Ureter (tissue), 1 donor: ENCODE data around the gene TMEM255A. TPM values are rescaled to one million over a fixed set of nuclear protein-coding genes. Genes with fewer than 3 reads are reported as not detected.

Experiments
- DNase-seq: peaks from one replicate; pipeline ENCODE4 v3.0.0-alpha.2; 2020; ENCODE audit warnings: low spot score
- total RNA-seq: library from RNA; stranded (reverse); gene quantifications from one replicate; pipeline ENCODE4 v1.2.4, GENCODE V29; 2023
- donor health status: DM: yes; HTN: yes; CAD: no.

The TMEM255A gene
- total RNA-seq, 1 donor from 2014 or later: 2.1 TPM

DNA sequence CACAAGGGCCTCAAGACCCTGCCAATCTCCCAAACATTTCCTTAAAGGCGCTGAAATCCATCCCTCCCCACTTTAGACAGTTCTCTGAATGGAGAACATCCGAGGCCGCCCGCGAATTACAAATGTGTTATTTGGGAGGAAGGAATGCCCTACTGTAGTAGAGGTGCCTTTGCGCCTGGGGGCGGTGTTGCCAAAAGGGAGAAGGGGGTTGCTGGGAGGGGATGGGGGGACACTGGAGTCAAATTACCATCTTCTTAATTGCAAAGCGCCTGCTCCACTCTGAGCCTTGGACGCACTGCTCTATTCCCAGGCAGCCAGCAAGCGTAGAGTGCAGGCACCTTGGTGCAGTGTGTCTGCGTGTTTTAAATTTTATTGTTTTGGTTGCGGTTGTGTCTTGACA lies 2.7 kb downstream of the TMEM255A start:
- DNase-seq: no peak

DNA sequence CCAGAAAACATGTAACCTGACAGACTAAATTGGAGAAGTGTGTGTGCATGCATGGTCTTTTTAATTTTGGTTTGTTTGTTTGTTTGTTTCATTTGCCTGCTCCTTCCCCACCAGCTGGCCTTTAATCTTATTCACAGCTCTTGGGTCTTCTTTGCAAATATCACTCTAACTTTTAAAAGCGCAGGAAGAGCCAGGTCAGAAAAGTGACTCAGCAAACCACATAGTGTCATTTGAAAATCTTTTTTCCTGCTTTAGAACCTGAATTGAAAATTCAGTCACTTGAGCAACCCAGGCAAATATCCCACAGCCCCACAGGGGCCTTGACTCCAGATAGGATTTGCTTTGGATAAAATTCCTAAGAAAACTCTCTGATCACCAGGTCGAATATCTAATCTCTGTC lies 4.6 kb downstream of the TMEM255A start:
- DNase-seq: no peak

- no peak for DNase-seq
These were observed 5.6 kb downstream of the TMEM255A start for GRCh38 chrX:120305531-120306141.

GRCh38 chrX:120304256-120304655 lies 7.0 kb downstream of the TMEM255A start:
- no peak for DNase-seq

DNA sequence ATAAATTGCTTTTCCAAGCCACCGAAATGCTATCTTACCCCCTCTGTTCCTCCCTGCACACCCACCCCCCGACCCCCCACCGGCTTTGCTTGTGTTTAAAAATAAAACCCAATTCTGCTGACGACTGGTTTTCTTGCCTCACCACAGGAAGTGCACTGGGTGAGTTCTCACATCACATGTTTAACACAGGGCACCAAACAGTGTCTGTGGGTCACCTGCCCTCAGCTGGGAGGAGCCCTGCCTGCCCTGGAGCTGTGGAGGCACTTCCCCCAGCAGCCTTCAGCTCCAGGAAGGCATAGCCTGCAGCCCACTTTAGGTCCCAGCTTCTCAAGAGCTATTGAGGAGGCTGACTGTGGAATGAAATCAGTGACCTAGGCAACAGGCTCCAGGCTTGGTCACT lies 8.8 kb downstream of the TMEM255A start:
- no peak for DNase-seq

GRCh38 chrX:120301960-120302359 lies 9.3 kb downstream of the TMEM255A start:
- no peak for DNase-seq

DNA sequence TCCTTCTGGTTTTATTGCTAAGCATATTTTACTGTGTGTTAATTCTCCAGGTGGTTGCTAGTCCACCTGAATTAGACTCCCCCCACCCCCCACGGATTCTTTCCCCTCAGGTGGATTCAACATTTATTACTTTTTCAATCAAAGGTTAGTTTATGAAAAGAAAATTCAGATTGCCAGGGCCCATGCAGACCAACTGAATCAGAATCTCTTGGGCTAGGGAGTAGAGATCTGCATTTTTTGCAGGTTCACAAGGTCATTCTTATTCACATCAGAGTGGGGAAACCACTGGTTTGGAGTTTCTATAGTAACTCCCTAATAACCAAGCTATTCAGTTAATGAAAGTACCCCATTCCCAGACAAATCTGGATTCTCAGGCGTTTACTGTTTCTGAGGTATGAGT lies 9.8 kb downstream of the TMEM255A start:
- DNase-seq: no peak

DNA sequence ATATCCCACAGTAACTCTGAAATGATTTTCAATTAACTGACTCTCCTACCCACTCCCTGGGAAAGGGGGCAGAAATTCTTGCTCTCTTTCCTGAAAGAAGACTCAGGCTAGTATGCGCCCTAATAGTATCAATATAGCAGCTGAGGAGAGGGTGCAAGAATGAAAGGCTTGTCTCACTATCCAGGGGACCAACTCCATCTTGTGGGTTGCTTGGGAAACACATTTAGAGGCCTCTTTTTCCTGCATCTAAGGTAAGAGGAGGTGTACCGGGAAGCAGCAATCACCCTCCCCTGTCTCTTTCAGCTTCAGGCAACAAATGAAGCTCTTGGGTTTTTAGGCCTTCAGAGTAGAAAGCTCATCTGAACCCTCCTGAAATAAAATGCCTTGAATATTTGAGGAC lies 11.3 kb downstream of the TMEM255A start:
- no peak for DNase-seq

GRCh38 chrX:120297923-120298322 lies 13.3 kb downstream of the TMEM255A start:
- no peak for DNase-seq

GRCh38 chrX:120294651-120295050 lies 16.6 kb downstream of the TMEM255A start:
- DNase-seq: no peak

DNA sequence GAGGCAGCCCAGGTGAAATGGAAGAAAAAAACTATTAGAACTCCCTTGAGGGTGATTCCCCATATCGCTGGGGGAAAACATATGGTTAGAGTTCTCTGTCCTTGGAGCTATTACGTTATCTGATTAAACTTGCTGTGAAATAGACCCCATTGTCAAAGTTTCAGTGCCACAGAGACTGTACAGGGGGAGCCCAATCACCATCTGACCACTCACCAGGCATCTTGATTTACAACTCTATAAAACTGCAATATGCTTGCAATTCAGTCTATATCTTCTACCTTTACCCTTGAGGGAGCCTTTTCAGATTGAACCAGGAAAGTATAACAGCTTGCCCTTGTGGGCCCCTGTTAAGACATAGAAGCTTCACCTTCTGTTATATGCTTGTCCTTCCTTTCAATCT lies 18.2 kb downstream of the TMEM255A start:
- no peak for DNase-seq

GRCh38 chrX:120291211-120291610 lies 20.1 kb downstream of the TMEM255A start:
- DNase-seq: no peak

- DNase-seq: no peak
These were observed 21.2 kb downstream of the TMEM255A start for GRCh38 chrX:120290107-120290506.

DNA sequence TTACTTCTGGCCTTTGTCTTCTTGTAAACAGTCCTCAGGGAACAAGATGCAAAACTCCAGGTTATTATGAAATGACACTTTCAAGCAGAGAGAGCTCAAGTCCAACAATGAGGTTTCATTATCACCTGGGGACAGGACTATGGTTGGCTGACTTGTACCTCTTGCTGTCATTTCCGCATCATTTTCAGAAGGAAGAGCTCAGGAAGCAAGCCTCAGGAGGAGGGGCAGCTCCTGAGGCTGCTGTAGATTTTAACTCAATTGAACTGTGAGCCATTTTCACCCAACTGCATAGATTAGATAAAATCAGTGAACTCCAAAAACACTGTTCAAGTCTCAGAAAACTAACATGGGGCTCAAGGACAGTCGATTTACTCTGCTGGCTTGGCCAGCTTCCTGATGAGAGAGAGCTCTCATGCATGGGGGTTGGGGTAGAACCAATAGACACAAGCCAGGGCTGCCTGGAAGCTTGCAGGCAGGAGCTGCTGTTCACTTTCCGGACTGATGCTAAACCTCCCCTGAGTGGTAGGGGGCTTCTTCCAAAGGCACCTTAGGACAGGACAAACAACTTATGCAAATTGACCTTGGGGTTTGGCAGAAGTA lies 23.6 kb downstream of the TMEM255A start:
- DNase-seq: no peak

DNA sequence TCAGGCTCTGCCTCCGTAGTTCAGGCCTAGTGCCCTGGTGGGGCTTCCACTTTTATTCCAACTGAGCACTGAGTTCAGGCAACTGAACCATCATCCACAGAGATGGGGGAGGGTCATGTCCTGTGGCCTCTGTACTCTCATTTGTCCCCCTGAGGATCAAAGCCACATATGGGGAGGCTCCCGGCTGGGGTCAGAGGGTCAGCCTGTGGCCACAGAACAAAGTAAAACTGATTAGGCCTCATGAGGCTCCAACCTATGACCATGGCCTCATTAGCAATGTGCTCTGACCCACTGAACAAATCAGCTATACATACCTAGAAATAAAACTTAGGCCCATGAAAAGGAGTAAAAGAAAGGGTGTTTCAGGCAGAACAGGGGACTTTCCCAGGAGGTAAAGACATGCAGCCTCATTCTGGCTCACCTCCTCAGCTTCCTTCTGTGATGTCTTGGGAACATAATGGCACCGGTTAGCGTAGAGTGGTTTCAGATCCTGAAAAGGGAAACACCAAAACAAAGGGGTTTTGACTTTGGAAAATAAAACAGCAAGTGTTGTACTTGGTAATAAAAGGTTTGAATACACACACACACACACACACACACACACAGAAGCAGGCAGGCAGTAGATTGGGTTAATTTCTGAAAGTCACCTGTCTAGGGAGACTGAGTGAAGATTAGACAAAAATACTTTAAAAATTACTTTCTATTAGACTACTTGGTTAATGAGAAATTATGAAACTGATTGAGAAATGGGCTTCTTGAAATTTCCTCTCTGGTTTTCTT lies 24.3 kb downstream of the TMEM255A start:
- no peak for DNase-seq

- DNase-seq: no peak
These were observed 28.6 kb downstream of the TMEM255A start for GRCh38 chrX:120282697-120283096.

GRCh38 chrX:120281761-120282160 lies 29.5 kb downstream of the TMEM255A start:
- no peak for DNase-seq

DNA sequence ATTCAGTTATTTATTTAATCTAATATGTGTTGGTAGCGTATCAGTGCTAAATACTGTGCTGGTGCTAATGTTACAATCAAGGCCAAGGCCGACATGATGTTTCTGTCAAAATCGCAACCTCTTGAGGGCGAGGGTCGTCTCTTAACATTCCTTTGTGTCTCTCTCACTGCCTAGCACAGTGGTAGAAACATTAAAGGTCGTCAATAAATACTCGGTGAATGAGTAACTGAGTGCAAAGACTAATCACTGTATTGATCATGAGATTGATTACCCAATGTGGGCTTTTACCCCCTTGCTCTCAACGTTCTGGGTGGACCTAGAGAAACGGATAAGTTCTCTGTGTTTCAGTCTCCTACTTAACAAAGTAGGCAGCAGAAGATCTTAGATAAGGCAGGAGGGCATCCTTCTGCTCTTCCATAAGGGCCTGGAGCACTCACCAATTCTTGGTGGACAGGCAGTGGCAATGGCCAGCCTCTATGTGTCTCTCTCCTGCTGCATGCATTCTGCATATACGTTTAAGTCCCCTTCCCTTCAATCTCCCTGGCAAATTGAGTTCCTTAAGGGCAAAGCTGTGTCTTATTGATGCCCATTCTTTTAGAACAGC lies 30.1 kb downstream of the TMEM255A start:
- no peak for DNase-seq

DNA sequence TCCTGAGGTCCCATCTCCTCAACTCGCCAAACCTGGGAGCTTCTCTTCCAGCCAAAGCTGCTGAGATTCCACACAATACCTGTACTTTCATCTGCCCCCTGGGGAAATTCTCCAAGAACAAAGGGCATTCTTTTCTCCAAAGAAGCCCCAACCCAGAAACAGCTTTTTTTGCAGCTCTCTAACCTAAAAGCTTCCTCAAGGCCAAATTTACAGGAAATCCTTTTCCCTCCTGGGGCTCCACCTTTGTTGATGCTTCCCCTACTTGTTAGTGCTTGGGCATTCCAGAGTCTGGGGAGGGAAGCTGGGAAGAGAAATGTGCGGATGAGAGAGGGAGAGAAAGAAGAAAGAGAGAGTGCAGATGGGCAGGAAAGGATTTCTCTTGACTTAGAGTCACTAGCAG lies 36.3 kb downstream of the TMEM255A start:
- DNase-seq: no peak

- no peak for DNase-seq
These were observed 37.1 kb downstream of the TMEM255A start for GRCh38 chrX:120274145-120274544.

- no peak for DNase-seq
These were observed 40.0 kb downstream of the TMEM255A start for GRCh38 chrX:120271218-120271617.

GRCh38 chrX:120270567-120270966 lies 40.7 kb downstream of the TMEM255A start:
- DNase-seq: no peak
